Smooth muscle cell (in vitro differentiated cells): ENCODE measurements around the gene ZNF764. TPM values are rescaled to one million over a fixed set of nuclear protein-coding genes. Genes with fewer than 3 reads are reported as not detected.

Source experiments
- DNase-seq: peaks from one replicate; lab custom pipeline; 2025; ENCODE audit not compliant: unreplicated experiment; lab: John Stamatoyannopoulos, UW
- H2AFZ ChIP-seq: fragments of 200-600 bp; sonication (generic); 2 replicates; pipeline ENCODE4 v1.6.0; 2016; ENCODE audit warnings: antibody characterized with exemption, low read depth, mild to moderate bottlenecking
- H3F3A ChIP-seq: fragments of 200-600 bp; sonication (generic); 2 replicates; pipeline ENCODE4 v1.6.0; 2017; ENCODE audit warnings: antibody characterized with exemption, low read depth
- H3K27ac ChIP-seq: fragments of 200-600 bp; sonication (generic); 2 replicates; pipeline ENCODE4 v1.5.1; 2016; ENCODE audit warnings: low read depth, mild to moderate bottlenecking
- H3K27me3 ChIP-seq: fragments of 200-600 bp; sonication (generic); 2 replicates; pipeline ENCODE4 v1.6.1; 2016; ENCODE audit warnings: low read depth, mild to moderate bottlenecking
- H3K36me3 ChIP-seq: fragments of 200-600 bp; sonication (generic); 2 replicates; pipeline ENCODE4 v1.5.1; 2016; ENCODE audit warnings: low read depth
- H3K4me1 ChIP-seq: fragments of 200-600 bp; sonication (generic); 2 replicates; pipeline ENCODE4 v1.5.1; 2016; ENCODE audit warnings: low read depth
- H3K4me2 ChIP-seq: fragments of 200-600 bp; sonication (generic); 2 replicates; pipeline ENCODE4 v1.6.0; 2016; ENCODE audit warnings: mild to moderate bottlenecking
- H3K4me3 ChIP-seq: fragments of 200-600 bp; sonication (generic); 2 replicates; pipeline ENCODE4 v1.5.1; 2016; ENCODE audit warnings: mild to moderate bottlenecking
- H3K79me2 ChIP-seq: fragments of 200-600 bp; sonication (generic); 2 replicates; pipeline ENCODE4 v1.6.0; 2016; ENCODE audit warnings: low read depth, mild to moderate bottlenecking
- H3K9ac ChIP-seq: fragments of 200-600 bp; sonication (generic); 2 replicates; pipeline ENCODE4 v1.6.0; 2016; ENCODE audit warnings: low read depth
- H3K9me3 ChIP-seq: fragments of 200-600 bp; sonication (generic); replicated peaks from 2 replicates; pipeline ENCODE4 v1.5.1; 2016; ENCODE audit warnings: low read depth
- H4K20me1 ChIP-seq: fragments of 200-600 bp; sonication (generic); 2 replicates; pipeline ENCODE4 v1.6.0; 2016; ENCODE audit warnings: low read depth
- CTCF ChIP-seq: fragments of 200-600 bp; sonication (generic); IDR thresholded peaks from 2 replicates; pipeline ENCODE4 v1.5.1; 2017; ENCODE audit warnings: borderline replicate concordance, mild to moderate bottlenecking, antibody characterized with exemption; ENCODE audit not compliant: insufficient read depth, poor library complexity, severe bottlenecking
- WGBS: methylation state at CpG from one replicate; pipeline ENCODE4 v1.1.7; 2016; ENCODE audit warnings: low lambda C conversion rate; 5-methylcytosine and 5-hydroxymethylcytosine counted together
- polyA plus RNA-seq: library from polyadenylated mRNA; unstranded; fragments of >200 nt; fragmentation: Nextera tagmentation; extraction: Ambion mirVana; gene quantifications from 2 replicates; pipeline ENCODE4 v1.2.1, GENCODE V29; 2016
- total RNA-seq: library from RNA; depleted of rRNA; stranded (reverse); fragments of >200 nt; gene quantifications from 2 replicates; pipeline ENCODE4 v1.2.3, GENCODE V29; 2014

Gene ZNF764
- total and polyA plus RNA-seq, 2 experiments from 2014 or later: 1.6 to 6.5 TPM

- Histone ChIP-seq H3K4me1 (no peaks in the 10 kb centered on the region), H3F3A (peaks cover 9% of the 10 kb centered on the region), H3K36me3 (no peaks in the 10 kb centered on the region), H3K9ac (no peak overlapping the region), H3K27ac (no peak overlapping the region), H3K4me3 (no peak overlapping the region), H3K4me2 (no peak overlapping the region), H2AFZ (no peak overlapping the region), H3K79me2 (peaks cover 22% of the 10 kb centered on the region), H3K9me3 (no peaks in the 10 kb centered on the region), H3K27me3 (no peaks in the 10 kb centered on the region), H4K20me1 (no peaks in the 10 kb centered on the region)
- no peak for DNase-seq
- WGBS: 97% methylated on average over 48 of the region's 49 CpGs
- no peak for TF ChIP-seq CTCF
Measured at GRCh38 chr16:30604316-30604947, 46.3 kb upstream of the ZNF764 start.

DNA sequence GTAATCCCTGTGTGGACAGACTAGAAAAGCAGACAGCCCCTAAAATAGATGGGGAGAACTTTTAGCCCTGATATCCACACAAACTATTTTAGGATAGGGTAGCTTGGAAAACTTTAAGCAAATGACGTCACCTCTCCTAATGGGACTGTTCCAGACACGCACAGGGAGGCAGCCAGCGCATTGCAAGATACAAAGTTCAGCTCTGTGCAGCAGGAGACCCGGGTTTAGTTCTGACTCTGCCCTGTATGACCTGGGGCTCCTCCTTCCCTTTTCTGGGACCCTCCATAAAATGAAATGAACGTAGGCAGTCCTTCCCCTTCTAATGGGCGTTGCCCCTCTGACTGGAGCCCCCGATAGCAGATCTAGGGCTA is 45.8 kb upstream of the ZNF764 start:
- no peaks in the 10 kb centered on the region for H3K36me3 ChIP-seq
- H3K4me3 ChIP-seq: no peak overlapping the region
- H3K4me1 ChIP-seq: no peaks in the 10 kb centered on the region
- H3K9ac ChIP-seq: no peak overlapping the region
- H3F3A ChIP-seq: peaks cover 9% of the 10 kb centered on the region
- no peaks in the 10 kb centered on the region for H3K27me3 ChIP-seq
- H3K4me2 ChIP-seq: no peak overlapping the region
- H3K27ac ChIP-seq: no peak overlapping the region
- no peak for TF ChIP-seq CTCF
- H3K9me3 ChIP-seq: no peaks in the 10 kb centered on the region
- over 99% methylated on average over 7 of the region's 7 CpGs for WGBS
- no peak overlapping the region for H2AFZ ChIP-seq
- H4K20me1 ChIP-seq: no peaks in the 10 kb centered on the region
- peaks cover 17% of the 10 kb centered on the region for H3K79me2 ChIP-seq
- DNase-seq: no peak

- no peak for DNase-seq
- H3K36me3 ChIP-seq: no peaks in the 10 kb centered on the region
- peak overlapping the region; percentile 19 for H3K27ac ChIP-seq
- H3F3A ChIP-seq: peaks cover 9% of the 10 kb centered on the region
- no peaks in the 10 kb centered on the region for H3K27me3 ChIP-seq
- 83% methylated on average over 4 of the region's 4 CpGs for WGBS
- H3K9me3 ChIP-seq: no peaks in the 10 kb centered on the region
- H3K4me1 ChIP-seq: no peaks in the 10 kb centered on the region
- no peak for TF ChIP-seq CTCF
- peaks cover 5% of the 10 kb centered on the region for H3K79me2 ChIP-seq
- H3K4me3 ChIP-seq: no peak overlapping the region
- H4K20me1 ChIP-seq: no peaks in the 10 kb centered on the region
- no peak overlapping the region for H3K9ac ChIP-seq
- no peak overlapping the region for H3K4me2 ChIP-seq
- H2AFZ ChIP-seq: no peak overlapping the region
Measured at GRCh38 chr16:30602616-30603277, 44.6 kb upstream of the ZNF764 start.

DNA sequence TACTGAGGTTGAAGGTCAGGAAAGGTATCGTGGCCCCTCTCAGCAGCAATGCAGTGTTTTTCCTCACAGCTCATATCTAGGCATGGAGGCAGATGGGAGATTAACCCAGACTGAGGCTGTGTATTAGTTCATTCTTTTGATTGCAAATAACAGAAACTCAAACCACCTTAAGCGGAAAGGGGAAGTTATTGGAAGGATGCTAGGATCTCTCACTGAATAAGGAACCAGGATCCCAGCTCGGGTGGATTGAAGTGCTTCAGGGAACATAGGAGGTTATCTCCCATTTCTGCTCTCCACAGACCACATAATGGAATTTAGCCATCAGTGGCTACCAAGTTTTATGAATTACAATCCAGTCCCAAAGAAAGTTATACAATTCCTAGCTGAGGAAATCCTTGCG is 43.8 kb upstream of the ZNF764 start:
- Histone ChIP-seq H3F3A (peaks cover 9% of the 10 kb centered on the region), H3K27me3 (no peaks in the 10 kb centered on the region), H3K27ac (no peak overlapping the region), H4K20me1 (no peaks in the 10 kb centered on the region), H3K4me1 (no peaks in the 10 kb centered on the region), H3K9ac (no peak overlapping the region), H3K4me3 (no peak overlapping the region), H3K79me2 (no peaks in the 10 kb centered on the region), H3K36me3 (no peaks in the 10 kb centered on the region), H3K9me3 (no peaks in the 10 kb centered on the region), H2AFZ (no peak overlapping the region), H3K4me2 (no peak overlapping the region)
- DNase-seq: no peak
- TF ChIP-seq CTCF: no peak
- WGBS: 94% methylated on average over 4 of the region's 4 CpGs
